Pancreas (tissue), 10 donors: ENCODE measurements around the gene FBLN1. TPM values are rescaled to one million over a fixed set of nuclear protein-coding genes. Genes with fewer than 3 reads are reported as not detected.

Experiments
- ATAC-seq, 4 donors: fragments of 200-7000 bp; cut with Tn5 transposase; one replicate each; pipeline versions ENCODE4 v1.8.0 to v1.9.1; 2020; ENCODE audit warnings: mild to moderate bottlenecking in 4 of 4, moderate library complexity in 4 of 4
- DNase-seq, 6 donors: peaks; one replicate each; pipeline ENCODE4 v3.0.0-alpha.2; 2020
- FAIRE-seq: peaks from 2 replicates; lab custom pipeline; 2012; peaks lifted over from hg19 to GRCh38; lab: Jason Lieb, UNC
- H3K27ac ChIP-seq, 4 donors: fragments of 200-600 bp; sonication (generic); 1 replicate in 3 of 4; 2 replicates in 1 of 4; pipeline versions ENCODE4 v1.5.0 to v1.8.0; 2020
- H3K27me3 ChIP-seq, 4 donors: fragments of 200-600 bp; one replicate each; pipeline ENCODE4 v1.8.0; 2021
- H3K36me3 ChIP-seq, 3 donors: fragments of 200-600 bp; sonication (generic) in 1 of 3; one replicate each; pipeline versions ENCODE4 v1.5.0 to v1.8.0; 2020 to 2021
- H3K4me1 ChIP-seq, 3 donors: fragments of 200-600 bp; one replicate each; pipeline ENCODE4 v1.8.0; 2021
- H3K4me3 ChIP-seq, 4 donors: fragments of 200-600 bp; sonication (generic) in 2 of 4; one replicate each; pipeline versions ENCODE4 v1.5.0 to v1.8.0; 2020 to 2021
- H3K9me3 ChIP-seq, 4 donors: fragments of 200-600 bp; one replicate each; pipeline ENCODE4 v1.8.0; 2021
- CTCF ChIP-seq, 4 donors: fragments of 200-600 bp; sonication (generic) in 3 of 4; IDR thresholded peaks; one replicate each; pipeline versions ENCODE4 v1.5.0 to v1.8.0; 2021; ENCODE audit warnings: antibody characterized with exemption in 4 of 4
- whole genome bisulfite sequencing, 2 donors: extraction: QIAGEN DNeasy Blood & Tissue Kit; methylation state at CpG; one replicate each; pipeline ENCODE4 v1.1.7; 2013; 5-methylcytosine and 5-hydroxymethylcytosine counted together
- intact Hi-C, 3 donors: fragments of 100-400 bp; cut with DNase I; formaldehyde crosslinking; loops; one replicate each; pipeline versions ENCODE4 v1.11.1 to v1.14.2; 2022
- polyA plus RNA-seq, 2 donors: library from polyadenylated mRNA; stranded (reverse); fragments of 200-250 nt; gene quantifications; one replicate each; pipeline ENCODE4 v1.2.3, GENCODE V29; 2013
- total RNA-seq, 6 donors: library from RNA; stranded (reverse); fragmentation: NEBNext Ultra II Directional in 4 of 6; extraction: Animal tissue kit (Norgen Biotek cat#: 25700) in 4 of 6; gene quantifications; one replicate each; pipeline versions ENCODE4 v1.2.1 to v1.2.4, GENCODE V29; 2021 to 2023
- donor health status: healthy with polysubstance abuse.
- donor health status: DM: no; HTN: no; CAD: no; lungs with moderate emphysema.
- donor health status: DM: no; HTN: no; CAD: no.
- donor health status: control.
- donor health status: control.
- donor health status: Bipolar disorder and iron deficiency.
- donor health status: DM: yes; HTN: yes; CAD: no.
- donor health status: DM: no; HTN: no; CAD: no.
- donor health status: DM: no; HTN: no; CAD: no.
- donor health status: DM: yes; HTN: yes; CAD: no.

FBLN1 gene
- total and polyA plus RNA-seq, 8 donors, result 12.0 to 114 (median 21.5) TPM

DNA sequence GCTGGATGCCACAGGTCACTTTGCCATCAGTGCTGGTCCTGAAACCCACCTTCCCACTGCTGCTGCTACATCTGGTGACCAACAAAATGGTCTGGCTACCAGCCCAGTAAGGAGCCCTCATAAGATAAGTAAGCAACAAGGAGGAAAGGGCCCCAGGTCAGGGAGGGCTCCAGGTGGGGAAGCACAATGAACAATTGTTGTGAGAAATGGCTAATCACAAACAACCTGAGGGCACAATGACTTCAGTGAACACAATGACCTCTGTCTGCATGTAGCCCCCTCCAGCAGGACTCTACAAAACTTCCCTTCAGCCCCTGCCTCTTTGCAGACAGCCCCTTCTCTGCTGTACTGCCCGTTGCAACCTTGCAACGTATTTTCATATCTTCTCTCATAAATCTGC, 19.4 kb upstream of the FBLN1 start:
- no peak for FAIRE-seq
- no peak for DNase-seq
- Histone ChIP-seq H3K27ac (no peak overlapping the region), H3K36me3 (no peaks in the 10 kb centered on the region), H3K4me3 (no peak overlapping the region), H3K9me3 (no peaks in the 10 kb centered on the region), H3K27me3 (no peaks in the 10 kb centered on the region), H3K4me1 (no peaks in the 10 kb centered on the region)
- intact Hi-C loops, result no loop called here
- 67 to 68% methylated on average over 2 of the region's 2 CpGs for WGBS, 2 donors
- TF ChIP-seq CTCF (IDR thresholded peaks at IDR 0.05), result no peak
- no peak for ATAC-seq

- intact Hi-C loops, result no loop called here
- H3K4me3 ChIP-seq, result no peak overlapping the region
- H3K27ac ChIP-seq, result no peak overlapping the region
- no peaks in the 10 kb centered on the region for H3K27me3 ChIP-seq
- 47 to 54% methylated on average over 5 of the region's 5 CpGs for WGBS, 2 donors
- DNase-seq (no peak), ATAC-seq (no peak), FAIRE-seq (no peak)
- H3K36me3 ChIP-seq, result no peaks in the 10 kb centered on the region
- TF ChIP-seq CTCF (IDR thresholded peaks at IDR 0.05), result no peak
- no peaks in the 10 kb centered on the region for H3K9me3 ChIP-seq
- H3K4me1 ChIP-seq, result no peaks in the 10 kb centered on the region
Observed at GRCh38 chr22:45483918-45484499, 18.7 kb upstream of the FBLN1 start.

DNA sequence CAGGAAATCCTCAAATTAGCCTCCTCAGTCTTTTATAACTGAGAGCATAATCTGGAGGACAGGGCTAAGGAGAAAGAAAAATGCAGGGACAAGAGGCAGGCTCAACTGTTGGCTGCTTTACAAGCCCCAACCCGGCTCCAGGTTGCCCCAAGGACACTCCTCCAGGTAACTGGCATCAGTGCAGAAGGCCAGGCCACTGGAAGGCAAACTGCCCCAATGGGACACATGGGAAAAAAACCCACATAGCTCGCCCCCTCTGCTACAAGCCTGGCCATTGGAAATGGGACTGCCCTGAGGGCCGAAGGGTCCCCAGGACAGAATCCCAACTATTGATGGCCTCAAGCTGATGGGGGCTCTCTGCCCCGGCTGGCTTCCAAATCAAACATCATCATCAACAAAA, 17.9 kb upstream of the FBLN1 start:
- FAIRE-seq (no peak), ATAC-seq (no peak), DNase-seq (no peak)
- no peaks in the 10 kb centered on the region for H3K36me3 ChIP-seq
- no peak overlapping the region for H3K4me3 ChIP-seq
- no peak for TF ChIP-seq CTCF (IDR thresholded peaks at IDR 0.05)
- intact Hi-C loops, result no loop called here
- no peaks in the 10 kb centered on the region for H3K9me3 ChIP-seq
- H3K4me1 ChIP-seq, result no peaks in the 10 kb centered on the region
- 62 to 65% methylated on average over 4 of the region's 4 CpGs for WGBS, 2 donors
- H3K27me3 ChIP-seq, result no peaks in the 10 kb centered on the region
- no peak overlapping the region for H3K27ac ChIP-seq

- FAIRE-seq (no peak), ATAC-seq (no peak)
Observed at GRCh38 chr22:45485261-45485660, 17.4 kb upstream of the FBLN1 start.

More at GRCh38 chr22:45485261-45485660, 17.4 kb upstream of the FBLN1 start:
- no peak for DNase-seq
- intact Hi-C loops, result no loop called here
- no peak for TF ChIP-seq CTCF (IDR thresholded peaks at IDR 0.05)
- Histone ChIP-seq H3K9me3 (no peaks in the 10 kb centered on the region), H3K4me1 (no peaks in the 10 kb centered on the region), H3K4me3 (no peak overlapping the region), H3K36me3 (no peaks in the 10 kb centered on the region), H3K27me3 (no peaks in the 10 kb centered on the region), H3K27ac (no peak overlapping the region)
- 78 to 87% methylated on average over 4 of the region's 4 CpGs for WGBS, 2 donors
